CD4-positive, alpha-beta T cell treated with Interleukin-17A for 1 hour (primary cell): ENCODE data around the gene THSD1.
"Not testable (repeated sequence)": the region's sequence is repeated elsewhere in the genome, so short reads cannot be mapped to it uniquely, and the experiment has no call there.

Experiments used
- DNase-seq: peaks from one replicate; pipeline ENCODE4 v3.0.0-alpha.2; 2020

THSD1 gene

GRCh38 chr13:52348983-52349780, 56.8 kb downstream of the THSD1 start:
- no peak for DNase-seq

GRCh38 chr13:52348071-52348470, 57.9 kb downstream of the THSD1 start:
- DNase-seq: no peak

GRCh38 chr13:52345631-52346251, 60.2 kb downstream of the THSD1 start:
- DNase-seq: no peak

GRCh38 chr13:52345048-52345447, 60.9 kb downstream of the THSD1 start:
- no peak for DNase-seq

GRCh38 chr13:52344108-52344507, 61.9 kb downstream of the THSD1 start:
- DNase-seq: no peak

- DNase-seq: not testable (repeated sequence)
Observed at GRCh38 chr13:52342203-52342602, 63.8 kb downstream of the THSD1 start.

GRCh38 chr13:52337828-52338455, 68.0 kb downstream of the THSD1 start:
- not testable (repeated sequence) for DNase-seq

GRCh38 chr13:52334107-52334506, 71.9 kb downstream of the THSD1 start:
- not testable (repeated sequence) for DNase-seq

- not testable (repeated sequence) for DNase-seq
Observed at GRCh38 chr13:52331844-52332243, 74.1 kb downstream of the THSD1 start.
